HK-2 (cell line): ENCODE measurements around the gene RFTN1.
"Not testable (repeated sequence)": the region's sequence is repeated elsewhere in the genome, so short reads cannot be mapped to it uniquely, and the experiment has no call there.

Experiments used
- DNase-seq: peaks from one replicate; pipeline ENCODE4 v3.0.0-alpha.2; 2018; ENCODE audit not compliant: unreplicated experiment

The RFTN1 gene

GRCh38 chr3:16507578-16508242 lies 5.8 kb downstream of the RFTN1 start:
- no peak for DNase-seq

GRCh38 chr3:16506884-16507577 lies 6.5 kb downstream of the RFTN1 start:
- DNase-seq = no peak

- no peak for DNase-seq
Observed at GRCh38 chr3:16506451-16506850, 7.0 kb downstream of the RFTN1 start.

GRCh38 chr3:16504692-16505091 lies 8.8 kb downstream of the RFTN1 start:
- no peak for DNase-seq

- DNase-seq = no peak
Observed at GRCh38 chr3:16504242-16504641, 9.3 kb downstream of the RFTN1 start.

- DNase-seq = no peak
Observed at GRCh38 chr3:16503191-16503776, 10.2 kb downstream of the RFTN1 start.

GRCh38 chr3:16502347-16502908 lies 11.1 kb downstream of the RFTN1 start:
- DNase-seq = no peak

GRCh38 chr3:16501376-16501775 lies 12.1 kb downstream of the RFTN1 start:
- no peak for DNase-seq

- no peak for DNase-seq
Observed at GRCh38 chr3:16500911-16501310, 12.6 kb downstream of the RFTN1 start.

- DNase-seq = no peak
Observed at GRCh38 chr3:16500093-16500492, 13.4 kb downstream of the RFTN1 start.

- DNase-seq = no peak
Observed at GRCh38 chr3:16499351-16499750, 14.1 kb downstream of the RFTN1 start.

GRCh38 chr3:16498130-16498890 lies 15.2 kb downstream of the RFTN1 start:
- DNase-seq = no peak

- no peak for DNase-seq
Observed at GRCh38 chr3:16496408-16497222, 16.9 kb downstream of the RFTN1 start.

GRCh38 chr3:16496008-16496407 lies 17.5 kb downstream of the RFTN1 start:
- DNase-seq = no peak

- no peak for DNase-seq
Observed at GRCh38 chr3:16494814-16495431, 18.6 kb downstream of the RFTN1 start.

- no peak for DNase-seq
Observed at GRCh38 chr3:16494094-16494493, 19.4 kb downstream of the RFTN1 start.

- no peak for DNase-seq
Observed at GRCh38 chr3:16490062-16490619, 23.4 kb downstream of the RFTN1 start.

- DNase-seq = not testable (repeated sequence)
Observed at GRCh38 chr3:16489326-16490061, 24.0 kb downstream of the RFTN1 start.

GRCh38 chr3:16488637-16489036 lies 24.9 kb downstream of the RFTN1 start:
- DNase-seq = no peak
